ENCODE measurements around the gene CSMD2.
A peak's percentile ranks its signal among the peaks of the same experiment; 100 is the strongest.

CSMD2 gene

GRCh38 chr1:33842348-33842747, 322.7 kb downstream of the CSMD2 start:
- H3K4me3 ChIP-seq (ENCODE audit: control insufficient read depth, low read depth, low read length) = no peak overlapping the region
- TF ChIP-seq, protein P1, sequence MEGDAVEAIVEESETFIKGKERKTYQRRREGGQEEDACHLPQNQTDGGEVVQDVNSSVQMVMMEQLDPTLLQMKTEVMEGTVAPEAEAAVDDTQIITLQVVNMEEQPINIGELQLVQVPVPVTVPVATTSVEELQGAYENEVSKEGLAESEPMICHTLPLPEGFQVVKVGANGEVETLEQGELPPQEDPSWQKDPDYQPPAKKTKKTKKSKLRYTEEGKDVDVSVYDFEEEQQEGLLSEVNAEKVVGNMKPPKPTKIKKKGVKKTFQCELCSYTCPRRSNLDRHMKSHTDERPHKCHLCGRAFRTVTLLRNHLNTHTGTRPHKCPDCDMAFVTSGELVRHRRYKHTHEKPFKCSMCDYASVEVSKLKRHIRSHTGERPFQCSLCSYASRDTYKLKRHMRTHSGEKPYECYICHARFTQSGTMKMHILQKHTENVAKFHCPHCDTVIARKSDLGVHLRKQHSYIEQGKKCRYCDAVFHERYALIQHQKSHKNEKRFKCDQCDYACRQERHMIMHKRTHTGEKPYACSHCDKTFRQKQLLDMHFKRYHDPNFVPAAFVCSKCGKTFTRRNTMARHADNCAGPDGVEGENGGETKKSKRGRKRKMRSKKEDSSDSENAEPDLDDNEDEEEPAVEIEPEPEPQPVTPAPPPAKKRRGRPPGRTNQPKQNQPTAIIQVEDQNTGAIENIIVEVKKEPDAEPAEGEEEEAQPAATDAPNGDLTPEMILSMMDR (IDR thresholded peaks at IDR 0.05; ENCODE audit: control insufficient read depth, insufficient read depth, low read depth, low read length, missing control alignments) = no peak
- DNase-seq (ENCODE audit: low read depth) = no peak

- TF ChIP-seq, protein P1 (IDR thresholded peaks at IDR 0.05; ENCODE audit: control insufficient read depth, insufficient read depth, low read depth, low read length, missing control alignments) = no peak
- H3K4me3 ChIP-seq (ENCODE audit: control insufficient read depth, low read depth, low read length) = no peak overlapping the region
- peak; percentile 20 for DNase-seq (ENCODE audit: low read depth)
Observed at GRCh38 chr1:33841494-33841893, 323.5 kb downstream of the CSMD2 start.

GRCh38 chr1:33837635-33838034, 327.4 kb downstream of the CSMD2 start:
- no peak for DNase-seq (ENCODE audit: low read depth)
- TF ChIP-seq, protein P1 (IDR thresholded peaks at IDR 0.05; ENCODE audit: control insufficient read depth, insufficient read depth, low read depth, low read length, missing control alignments) = no peak
- no peak overlapping the region for H3K4me3 ChIP-seq (ENCODE audit: control insufficient read depth, low read depth, low read length)

DNA sequence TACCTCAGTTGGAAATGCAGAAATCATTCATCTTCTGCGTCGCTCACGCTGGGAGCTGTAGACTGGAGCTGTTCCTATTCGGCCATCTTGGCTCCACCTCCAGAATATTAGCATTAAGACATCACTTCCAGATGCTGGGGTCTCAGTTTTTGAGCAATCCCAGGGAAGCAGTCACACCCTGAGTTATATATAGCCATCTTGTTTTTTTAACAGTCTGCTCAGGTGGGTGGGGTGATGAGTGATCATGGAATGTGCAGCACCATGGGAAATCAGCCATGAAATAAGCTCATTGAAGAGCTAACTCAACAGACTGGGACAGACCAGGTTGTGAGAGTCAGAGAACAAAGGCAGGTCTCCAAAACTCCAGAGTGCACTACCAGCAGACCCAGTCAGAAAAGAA, 328.1 kb downstream of the CSMD2 start:
- no peak for DNase-seq (ENCODE audit: low read depth)
- H3K4me3 ChIP-seq (ENCODE audit: control insufficient read depth, low read depth, low read length) = no peak overlapping the region
- TF ChIP-seq, protein P1 (IDR thresholded peaks at IDR 0.05; ENCODE audit: control insufficient read depth, insufficient read depth, low read depth, low read length, missing control alignments) = no peak

DNA sequence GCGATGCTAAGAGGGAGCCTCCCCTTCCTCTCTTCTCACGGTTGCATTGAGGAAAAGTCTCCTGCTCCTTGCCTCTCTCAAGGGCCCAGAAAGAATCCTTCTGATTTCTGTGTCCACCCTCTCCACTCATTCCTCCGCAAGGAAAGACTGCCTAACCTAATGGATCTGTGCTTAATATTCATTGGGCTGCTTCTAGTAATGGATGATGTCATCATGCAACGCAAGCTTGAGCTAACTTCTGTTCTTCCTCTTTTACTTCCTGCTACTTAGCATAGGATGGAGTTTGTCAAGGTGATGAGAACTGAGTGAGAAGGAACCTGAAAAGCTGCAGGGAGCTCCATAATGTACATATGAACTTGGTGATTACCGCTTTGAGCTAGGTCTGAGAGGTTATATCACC, 336.4 kb downstream of the CSMD2 start:
- no peak overlapping the region for H3K4me3 ChIP-seq (ENCODE audit: control insufficient read depth, low read depth, low read length)
- TF ChIP-seq, protein P1 (IDR thresholded peaks at IDR 0.05; ENCODE audit: control insufficient read depth, insufficient read depth, low read depth, low read length, missing control alignments) = no peak
- no peak for DNase-seq (ENCODE audit: low read depth)

GRCh38 chr1:33828059-33828458, 337.0 kb downstream of the CSMD2 start:
- no peak overlapping the region for H3K4me3 ChIP-seq (ENCODE audit: control insufficient read depth, low read depth, low read length)
- TF ChIP-seq, protein P1 (IDR thresholded peaks at IDR 0.05; ENCODE audit: control insufficient read depth, insufficient read depth, low read depth, low read length, missing control alignments) = no peak
- DNase-seq (ENCODE audit: low read depth) = no peak

DNA sequence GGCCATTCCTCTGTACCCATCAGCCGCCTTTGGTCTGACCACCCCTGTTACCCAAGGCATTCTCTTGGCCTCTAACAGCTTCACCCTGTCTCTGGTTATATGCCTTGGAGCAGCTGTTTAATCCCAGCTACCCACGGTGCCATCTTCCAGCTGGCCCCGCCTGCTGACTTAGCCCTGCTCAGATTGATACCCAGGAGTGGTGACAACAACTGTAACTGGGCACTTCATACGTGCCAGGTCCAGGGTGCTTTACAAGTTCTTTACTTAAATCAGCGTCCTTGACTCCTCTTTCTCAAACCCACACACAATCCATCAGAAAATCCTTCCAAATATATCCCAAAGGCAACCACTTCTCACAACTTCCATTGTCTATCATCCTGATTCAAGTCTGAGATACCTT, 338.3 kb downstream of the CSMD2 start:
- TF ChIP-seq, protein P1 (IDR thresholded peaks at IDR 0.05; ENCODE audit: control insufficient read depth, insufficient read depth, low read depth, low read length, missing control alignments) = no peak
- no peak overlapping the region for H3K4me3 ChIP-seq (ENCODE audit: control insufficient read depth, low read depth, low read length)
- DNase-seq (ENCODE audit: low read depth) = no peak
